H1 (cell line): ENCODE results near the gene TMEM127. TPM values are rescaled to one million over a fixed set of nuclear protein-coding genes. Genes with fewer than 3 reads are reported as not detected.

Source experiments
- CTCF ChIA-PET: fragments of 300-600 bp; sonication (Branson Sonifier 250); formaldehyde crosslinking; loops from one replicate; lab custom pipeline; 2021; ENCODE audit not compliant: partially characterized antibody; lab: Charles Lee
- POLR2A ChIA-PET: fragments of 300-600 bp; sonication (Branson Sonifier 250); formaldehyde crosslinking; loops from one replicate; lab custom pipeline; 2021; ENCODE audit warnings: inconsistent platforms; ENCODE audit not compliant: partially characterized antibody; lab: Charles Lee
- DNase-seq, 2 experiments: peaks; one replicate each; pipeline versions ENCODE4 v3.0.0 to v3.0.0-alpha.2; 2010 to 2022; ENCODE audit warnings: low spot score in 2 of 2, low read depth in 1 of 2, mixed read lengths in 1 of 2
- FAIRE-seq: peaks from 2 replicates; lab custom pipeline; 2011; peaks lifted over from hg19 to GRCh38; lab: Jason Lieb, UNC
- H2AFZ ChIP-seq: 2 replicates; pipeline ENCODE4 v1.8.1; 2012; ENCODE audit warnings: low read length, inconsistent platforms
- H2AK5ac ChIP-seq: 2 replicates; pipeline ENCODE4 v1.6.1; 2013; ENCODE audit warnings: low read depth, low read length
- H2BK120ac ChIP-seq: replicated peaks from 2 replicates; pipeline ENCODE3; 2013; ENCODE audit warnings: low read depth, low read length, inconsistent platforms
- H2BK12ac ChIP-seq: 2 replicates; pipeline ENCODE4 v1.6.1; 2013; ENCODE audit warnings: low read depth, low read length
- H2BK15ac ChIP-seq: 2 replicates; pipeline ENCODE4 v1.6.1; 2013; ENCODE audit warnings: low read length
- H2BK20ac ChIP-seq: 2 replicates; pipeline ENCODE4 v1.6.1; 2013; ENCODE audit warnings: low read length
- H2BK5ac ChIP-seq: 2 replicates; pipeline ENCODE4 v1.6.1; 2013; ENCODE audit warnings: low read depth, low read length
- H3K14ac ChIP-seq: 2 replicates; pipeline ENCODE4 v1.6.1; 2013; ENCODE audit warnings: inconsistent platforms; ENCODE audit not compliant: insufficient read length
- H3K18ac ChIP-seq: 2 replicates; pipeline ENCODE4 v1.6.1; 2013; ENCODE audit warnings: low read length; ENCODE audit errors: extremely low read depth
- H3K23ac ChIP-seq: 2 replicates; pipeline ENCODE4 v1.6.1; 2013; ENCODE audit warnings: inconsistent platforms; ENCODE audit not compliant: insufficient read length
- H3K23me2 ChIP-seq: 2 replicates; pipeline ENCODE4 v1.6.1; 2013; ENCODE audit warnings: low read depth, low read length
- H3K27ac ChIP-seq: 2 replicates; pipeline ENCODE4 v1.6.1; 2011; ENCODE audit warnings: low read depth, low read length, inconsistent platforms
- H3K27me3 ChIP-seq, 4 experiments: replicated peaks in 1 of 4; 1 replicate in 1 of 4; 2 replicates in 3 of 4; pipeline versions ENCODE4 v1.6.1 to v1.8.1; 2011 to 2013; ENCODE audit warnings: low read length in 3 of 4, mild to moderate bottlenecking in 3 of 4, inconsistent platforms in 2 of 4, mixed read lengths in 2 of 4, moderate library complexity in 1 of 4; ENCODE audit not compliant: control insufficient read depth in 3 of 4, insufficient read depth in 3 of 4; ENCODE audit errors: extremely low read depth in 1 of 4
- H3K36me3 ChIP-seq, 4 experiments: 2 replicates each; pipeline versions ENCODE4 v1.6.1 to v1.8.1; 2011 to 2013; ENCODE audit warnings: mild to moderate bottlenecking in 4 of 4, low read length in 3 of 4, moderate library complexity in 2 of 4, control low read depth in 1 of 4, inconsistent platforms in 1 of 4; ENCODE audit not compliant: insufficient read depth in 4 of 4, control insufficient read depth in 2 of 4
- H3K4ac ChIP-seq: replicated peaks from 2 replicates; pipeline ENCODE3; 2013; ENCODE audit warnings: low read length, low read depth, mixed read lengths, inconsistent platforms; ENCODE audit not compliant: insufficient read length
- H3K4me1 ChIP-seq, 4 experiments: replicated peaks in 1 of 4; 1 replicate in 1 of 4; 2 replicates in 3 of 4; pipeline versions ENCODE4 v1.6.1 to v1.8.1; 2011 to 2013; ENCODE audit warnings: low read length in 3 of 4, inconsistent platforms in 2 of 4, mixed read lengths in 1 of 4; ENCODE audit not compliant: insufficient read depth in 4 of 4, control insufficient read depth in 3 of 4
- H3K4me2 ChIP-seq, 2 experiments: 2 replicates each; pipeline versions ENCODE4 v1.6.1 to v1.8.1; 2011 to 2013; ENCODE audit warnings: low read depth in 2 of 2, low read length in 2 of 2, control low read depth in 1 of 2, inconsistent platforms in 1 of 2, mild to moderate bottlenecking in 1 of 2; ENCODE audit not compliant: insufficient read depth in 1 of 2
- H3K4me3 ChIP-seq, 4 experiments: fragments of 200-600, 300-600 bp in 1 of 4; sonication (generic), shearing (Covaris generic), sonication (Bioruptor Twin) in 1 of 4; 2 replicates each; pipeline versions ENCODE4 v1.5.1 to v1.8.1; 2011 to 2016; ENCODE audit warnings: low read length in 4 of 4, low read depth in 3 of 4, control low read depth in 2 of 4, inconsistent platforms in 2 of 4, mild to moderate bottlenecking in 2 of 4, mixed read lengths in 1 of 4, moderate library complexity in 1 of 4; ENCODE audit not compliant: insufficient read depth in 2 of 4; ENCODE audit errors: extremely low read depth in 1 of 4
- H3K56ac ChIP-seq: replicated peaks from 2 replicates; pipeline ENCODE3; 2013; ENCODE audit warnings: low read depth, mild to moderate bottlenecking, mixed read lengths, low read length, inconsistent platforms; ENCODE audit not compliant: insufficient read length
- H3K79me1 ChIP-seq: 2 replicates; pipeline ENCODE4 v1.6.1; 2013; ENCODE audit warnings: low read depth, low read length, control low read depth
- H3K79me2 ChIP-seq, 2 experiments: 2 replicates each; pipeline versions ENCODE4 v1.6.1 to v1.8.1; 2012 to 2013; ENCODE audit warnings: low read length in 2 of 2, mild to moderate bottlenecking in 2 of 2, inconsistent platforms in 1 of 2; ENCODE audit not compliant: insufficient read depth in 2 of 2, control insufficient read depth in 1 of 2
- H3K9ac ChIP-seq, 4 experiments: replicated peaks in 1 of 4; 1 replicate in 1 of 4; 2 replicates in 3 of 4; pipeline versions ENCODE4 v1.6.1 to v1.8.1; 2011 to 2013; ENCODE audit warnings: low read depth in 3 of 4, low read length in 3 of 4, control low read depth in 2 of 4, mild to moderate bottlenecking in 2 of 4, moderate library complexity in 2 of 4, inconsistent platforms in 1 of 4; ENCODE audit errors: extremely low read depth in 1 of 4
- H3K9me3 ChIP-seq, 2 experiments: 2 replicates each; pipeline versions ENCODE4 v1.6.1 to v1.8.1; 2012 to 2013; ENCODE audit warnings: mild to moderate bottlenecking in 2 of 2, moderate library complexity in 2 of 2, control low read depth in 1 of 2, inconsistent platforms in 1 of 2, low read depth in 1 of 2, low read length in 1 of 2, mixed read lengths in 1 of 2; ENCODE audit not compliant: insufficient read depth in 2 of 2
- H4K20me1 ChIP-seq, 2 experiments: replicated peaks in 1 of 2; 2 replicates each; pipeline versions ENCODE3 to v1.8.1; 2011 to 2013; ENCODE audit warnings: inconsistent platforms in 2 of 2, low read length in 2 of 2, mild to moderate bottlenecking in 1 of 2; ENCODE audit not compliant: insufficient read depth in 2 of 2, control insufficient read depth in 1 of 2
- H4K5ac ChIP-seq: 2 replicates; pipeline ENCODE4 v1.6.1; 2013; ENCODE audit warnings: low read length, low read depth, mixed read lengths, inconsistent platforms; ENCODE audit not compliant: insufficient read length
- H4K8ac ChIP-seq: 2 replicates; pipeline ENCODE4 v1.8.0; 2013; ENCODE audit warnings: mild to moderate bottlenecking, moderate library complexity, low read length, inconsistent platforms; ENCODE audit not compliant: insufficient read depth; ENCODE audit errors: extremely low read depth
- H4K91ac ChIP-seq: replicated peaks from 2 replicates; pipeline ENCODE3; 2013; ENCODE audit warnings: low read length, mixed read lengths, inconsistent platforms; ENCODE audit not compliant: insufficient read length
- BACH1 ChIP-seq: IDR thresholded peaks from 2 replicates; pipeline ENCODE4 v1.6.1; 2012; ENCODE audit warnings: low read length, improper control_type of control experiment
- CBX5 ChIP-seq: fragments of 300-800, 300-1000 bp; sonication (generic); IDR thresholded peaks from 2 replicates; pipeline ENCODE4 v1.7.1; 2016; ENCODE audit warnings: antibody characterized with exemption, low read length, low read depth
- CHD1 ChIP-seq: IDR thresholded peaks from 2 replicates; pipeline ENCODE4 v1.6.1; 2012; ENCODE audit warnings: low read depth, low read length, improper control_type of control experiment
- EZH2 ChIP-seq: fragments of 200-600 bp; sonication (generic); IDR thresholded peaks from 2 replicates; pipeline ENCODE4 v1.7.1; 2012; ENCODE audit warnings: low read depth, mild to moderate bottlenecking, moderate library complexity, low read length, inconsistent platforms; ENCODE audit not compliant: severe bottlenecking
- MAFK ChIP-seq: IDR thresholded peaks from 2 replicates; pipeline ENCODE4 v1.6.1; 2012; ENCODE audit warnings: low read depth, mild to moderate bottlenecking, improper control_type of control experiment, low read length
- POLR2A ChIP-seq, 2 experiments: IDR thresholded peaks; 1 replicate in 1 of 2; 2 replicates in 1 of 2; pipeline ENCODE4 v1.6.1; 2011; ENCODE audit warnings: low read depth in 2 of 2, low read length in 2 of 2, mild to moderate bottlenecking in 2 of 2; ENCODE audit errors: control extremely low read depth in 1 of 2
- POU5F1 ChIP-seq: IDR thresholded peaks from 2 replicates; pipeline ENCODE4 v1.6.1; 2011; ENCODE audit warnings: low read depth, mild to moderate bottlenecking, low read length, moderate library complexity
- RNF2 ChIP-seq: fragments of 200-900, 300-1000 bp; sonication (generic); IDR thresholded peaks from 2 replicates; pipeline ENCODE4 v1.7.1; 2016; ENCODE audit warnings: borderline replicate concordance, low read depth, mild to moderate bottlenecking, antibody characterized with exemption, low read length; ENCODE audit not compliant: poor library complexity, severe bottlenecking; ENCODE audit errors: missing control alignments
- ZNF274 ChIP-seq: IDR thresholded peaks from 2 replicates; pipeline ENCODE4 v1.7.0; 2012; ENCODE audit warnings: low read length, borderline replicate concordance; ENCODE audit errors: extremely low read depth
- WGBS, 2 experiments: shearing (Covaris generic) in 1 of 2; methylation state at CpG; one replicate each; pipeline versions ENCODE4 v1.1.6 to v1.1.7; 2013 to 2015; ENCODE audit warnings: low lambda C conversion rate in 2 of 2, mixed read lengths in 2 of 2, inconsistent platforms in 1 of 2, low coverage in 1 of 2, missing lambda C conversion rate in 1 of 2; ENCODE audit not compliant: insufficient replicate concordance in 2 of 2, insufficient coverage in 1 of 2, insufficient read length in 1 of 2; ENCODE audit errors: extremely low coverage in 1 of 2, missing lambda C conversion rate in 1 of 2; 5-methylcytosine and 5-hydroxymethylcytosine counted together
- polyA plus RNA-seq, 7 experiments: library from polyadenylated mRNA; depleted of rRNA in 3 of 7; stranded (reverse) in 5 of 7; unstranded in 2 of 7; fragments of >200 nt in 5 of 7; fragments of 200-250 nt in 2 of 7; gene quantifications; 1 replicate in 5 of 7; 2 replicates in 1 of 7; 4 replicates in 1 of 7; pipeline versions ENCODE4 v1.2.1 to v1.2.3, GENCODE V29; 2011 to 2013; ENCODE audit warnings: missing spikeins in 2 of 7, mixed read lengths in 2 of 7
- total RNA-seq: library from RNA; stranded (reverse); fragmentation: NEBNext Ultra II Directional; extraction: Animal tissue kit (Norgen Biotek cat#: 25700); gene quantifications from 2 replicates; pipeline ENCODE4 v1.2.1, GENCODE V29; 2021
- TF ChIP-seq, protein P1 (sequence below), 3 experiments: IDR thresholded peaks; 1 replicate in 2 of 3; 2 replicates in 1 of 3; pipeline versions ENCODE4 v1.5.1 to v1.6.1; 2011; ENCODE audit warnings: low read length in 3 of 3, mild to moderate bottlenecking in 3 of 3, inconsistent platforms in 2 of 3, low read depth in 1 of 3, moderate library complexity in 1 of 3; ENCODE audit not compliant: insufficient read depth in 1 of 3; ENCODE audit errors: control extremely low read depth in 1 of 3

Gene TMEM127
- total and polyA plus RNA-seq, 2 of the 8 experiments (the other 6 are each of a cell fraction or from before 2014, with no cell fraction given), result 25.0 to 41.0 TPM

DNA sequence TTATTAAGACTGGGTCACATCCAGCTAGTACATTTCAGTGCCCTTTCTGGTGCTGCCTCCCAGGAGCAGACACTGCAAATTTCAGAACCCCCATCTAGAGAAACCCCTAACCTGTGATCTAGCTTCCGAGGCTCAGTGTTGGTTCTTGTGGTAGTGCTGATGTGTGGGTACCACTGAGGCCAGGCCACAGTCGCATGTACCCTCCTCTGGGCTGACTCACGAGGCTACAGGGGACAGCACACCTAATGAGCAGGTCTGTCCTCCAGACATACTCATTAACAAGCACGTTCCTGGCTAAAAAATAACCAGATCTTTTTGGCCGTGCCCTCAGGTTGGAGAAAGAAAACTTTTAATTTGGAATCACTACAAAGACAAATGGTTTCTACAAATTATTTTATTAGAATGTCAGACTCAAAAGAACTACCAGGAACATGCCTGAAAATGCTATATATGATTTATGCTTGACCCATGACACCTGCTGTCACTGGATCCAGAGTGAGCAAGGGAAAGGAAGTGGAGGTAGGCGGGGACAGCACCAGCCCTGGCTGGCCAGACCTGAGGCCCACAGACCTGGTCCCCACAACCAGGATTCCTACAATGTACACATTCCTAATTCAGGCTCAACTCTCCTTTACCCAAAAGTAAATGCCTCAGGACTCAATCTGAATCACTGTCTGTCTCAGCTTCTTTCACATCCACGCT is 8.7 kb upstream of the TMEM127 start:
- Histone ChIP-seq H4K5ac (no peak overlapping the region), H3K4me3 (no peak overlapping the region), H3K23ac (no peak overlapping the region), H2BK12ac (no peak overlapping the region), H2BK20ac (no peak overlapping the region), H3K27ac (no peak overlapping the region), H4K91ac (no peak overlapping the region), H3K9me3 (no peaks in the 10 kb centered on the region), H2AFZ (no peak overlapping the region), H2BK120ac (no peak overlapping the region), H3K4me2 (no peak overlapping the region), H4K8ac (no peak overlapping the region), H3K18ac (no peak overlapping the region), H3K14ac (no peak overlapping the region), H3K27me3 (no peaks in the 10 kb centered on the region), H2BK5ac (no peak overlapping the region), H4K20me1 (peaks cover 0 to 12% of the 10 kb centered on the region in 2 experiments), H2AK5ac (no peak overlapping the region), H3K36me3 (peaks cover 29 to 60% (median 54%) of the 10 kb centered on the region in 4 experiments), H3K79me2 (no peaks in the 10 kb centered on the region), H3K4me1 (no peaks in the 10 kb centered on the region), H3K79me1 (no peaks in the 10 kb centered on the region), H3K9ac (no peak overlapping the region), H2BK15ac (no peak overlapping the region), H3K56ac (no peak overlapping the region), H3K23me2 (no peaks in the 10 kb centered on the region), H3K4ac (no peak overlapping the region)
- POLR2A ChIA-PET, result interaction anchor here (1.1 to 5.2 kb wide), 5 partner anchors 9 to 71 kb away, joined by 3 to 42 read pairs (median 6); no protein-coding TSS in a partner anchor
- FAIRE-seq (no peak), DNase-seq (no peak)
- CTCF ChIA-PET, result interaction anchor here (0.6 to 1.3 kb wide), 3 partner anchors 17 to 88 kb away, joined by 3 read pairs; no protein-coding TSS in a partner anchor
- 92% methylated on average over 7 of the region's 7 CpGs; no CpG with 5 or more reads in 1 of the 2 experiments for whole genome bisulfite sequencing, 2 experiments
- TF ChIP-seq BACH1 (no peak), CBX5 (no peak), CHD1 (no peak), MAFK (no peak), POU5F1 (no peak), RNF2 (no peak), EZH2 (no peak), ZNF274 (no peak), POLR2A (IDR thresholded peaks at IDR 0.05; ENCODE audit: control extremely low read depth in 1 of 2, low read depth in 2 of 2, low read length in 2 of 2) (no peak)
- TF ChIP-seq, protein P1, sequence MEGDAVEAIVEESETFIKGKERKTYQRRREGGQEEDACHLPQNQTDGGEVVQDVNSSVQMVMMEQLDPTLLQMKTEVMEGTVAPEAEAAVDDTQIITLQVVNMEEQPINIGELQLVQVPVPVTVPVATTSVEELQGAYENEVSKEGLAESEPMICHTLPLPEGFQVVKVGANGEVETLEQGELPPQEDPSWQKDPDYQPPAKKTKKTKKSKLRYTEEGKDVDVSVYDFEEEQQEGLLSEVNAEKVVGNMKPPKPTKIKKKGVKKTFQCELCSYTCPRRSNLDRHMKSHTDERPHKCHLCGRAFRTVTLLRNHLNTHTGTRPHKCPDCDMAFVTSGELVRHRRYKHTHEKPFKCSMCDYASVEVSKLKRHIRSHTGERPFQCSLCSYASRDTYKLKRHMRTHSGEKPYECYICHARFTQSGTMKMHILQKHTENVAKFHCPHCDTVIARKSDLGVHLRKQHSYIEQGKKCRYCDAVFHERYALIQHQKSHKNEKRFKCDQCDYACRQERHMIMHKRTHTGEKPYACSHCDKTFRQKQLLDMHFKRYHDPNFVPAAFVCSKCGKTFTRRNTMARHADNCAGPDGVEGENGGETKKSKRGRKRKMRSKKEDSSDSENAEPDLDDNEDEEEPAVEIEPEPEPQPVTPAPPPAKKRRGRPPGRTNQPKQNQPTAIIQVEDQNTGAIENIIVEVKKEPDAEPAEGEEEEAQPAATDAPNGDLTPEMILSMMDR (IDR thresholded peaks at IDR 0.05; ENCODE audit: control extremely low read depth in 1 of 3, insufficient read depth in 1 of 3, low read depth in 1 of 3, low read length in 3 of 3), result no peak
